Stomach smooth muscle (tissue), 2 donors: Measurements from ENCODE around the gene SLC6A12.

Experiments used
- H3K27ac ChIP-seq: one replicate; pipeline ENCODE4 v1.7.0; 2013; ENCODE audit warnings: mild to moderate bottlenecking, low read length, inconsistent platforms
- H3K27me3 ChIP-seq, 2 donors: one replicate each; pipeline ENCODE4 v1.7.0; 2013; ENCODE audit warnings: low read length in 2 of 2; ENCODE audit not compliant: insufficient read depth in 2 of 2, control insufficient read depth in 1 of 2
- H3K36me3 ChIP-seq, 2 donors: one replicate each; pipeline ENCODE4 v1.7.0; 2013; ENCODE audit warnings: low read length in 2 of 2; ENCODE audit not compliant: control insufficient read depth in 2 of 2, insufficient read depth in 2 of 2
- H3K4me1 ChIP-seq: one replicate; pipeline ENCODE4 v1.7.0; 2013; ENCODE audit warnings: low read length; ENCODE audit not compliant: control insufficient read depth, insufficient read depth
- H3K4me3 ChIP-seq, 2 donors: one replicate each; pipeline ENCODE4 v1.7.0; 2013; ENCODE audit warnings: low read length in 2 of 2
- H3K9ac ChIP-seq, 2 donors: one replicate each; pipeline ENCODE4 v1.7.0; 2013; ENCODE audit warnings: low read length in 2 of 2, mild to moderate bottlenecking in 1 of 2
- H3K9me3 ChIP-seq, 2 donors: one replicate each; pipeline ENCODE4 v1.7.0; 2013; ENCODE audit warnings: low read length in 2 of 2; ENCODE audit not compliant: control insufficient read depth in 2 of 2
- donor health status: healthy.
- donor health status: Pancreatic carcinoma.

Gene SLC6A12

GRCh38 chr12:177980-178828, 35.8 kb downstream of the SLC6A12 start:
- H3K9ac ChIP-seq = no peak overlapping the region
- no peak overlapping the region for H3K4me3 ChIP-seq
- no peaks in the 10 kb centered on the region for H3K9me3 ChIP-seq
- H3K4me1 ChIP-seq = peaks cover 10% of the 10 kb centered on the region
- H3K27me3 ChIP-seq = peaks cover 10 to 15% of the 10 kb centered on the region in 2 donors
- H3K27ac ChIP-seq = no peak overlapping the region
- H3K36me3 ChIP-seq = no peaks in the 10 kb centered on the region

DNA sequence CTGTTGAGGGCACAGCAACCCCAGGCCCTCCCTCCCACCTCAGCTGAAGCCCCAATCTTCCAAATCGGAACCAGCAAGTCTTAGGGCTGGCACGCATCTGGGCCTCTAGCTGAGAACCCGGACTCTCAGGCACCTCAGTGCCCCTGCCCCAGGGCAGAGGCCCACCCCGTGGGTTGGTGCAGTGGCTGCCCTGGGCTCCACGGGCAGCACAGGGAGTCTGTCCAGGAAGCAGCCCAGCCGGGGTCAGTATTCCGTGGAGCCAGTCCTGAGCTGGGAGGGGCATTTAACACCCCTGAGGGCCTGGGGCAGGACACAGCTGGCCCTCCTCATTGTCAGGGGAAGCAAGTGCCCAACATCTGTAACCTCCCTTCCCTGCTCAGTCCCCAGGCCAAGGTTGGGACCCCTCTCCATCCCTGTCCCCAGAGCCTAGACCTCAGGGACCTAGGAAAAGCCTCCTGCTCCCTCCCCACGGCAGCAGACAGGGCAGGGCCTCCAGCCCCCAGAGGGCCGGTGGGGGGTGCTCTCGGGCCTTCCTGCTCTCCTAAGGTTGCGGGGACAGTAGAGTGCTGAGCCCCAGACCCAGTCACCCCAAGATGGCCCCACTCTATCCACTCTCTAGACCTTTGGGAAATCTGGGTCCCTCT, 36.5 kb downstream of the SLC6A12 start:
- no peaks in the 10 kb centered on the region for H3K9me3 ChIP-seq
- peaks cover 10 to 15% of the 10 kb centered on the region in 2 donors for H3K27me3 ChIP-seq
- H3K27ac ChIP-seq = no peak overlapping the region
- H3K4me3 ChIP-seq = no peak overlapping the region
- peaks cover 10% of the 10 kb centered on the region for H3K4me1 ChIP-seq
- H3K36me3 ChIP-seq = no peaks in the 10 kb centered on the region
- H3K9ac ChIP-seq = no peak overlapping the region

- H3K9ac ChIP-seq = no peak overlapping the region
- no peak overlapping the region for H3K4me3 ChIP-seq
Observed at GRCh38 chr12:176321-177181, 37.4 kb downstream of the SLC6A12 start.

GRCh38 chr12:175759-176158, 38.2 kb downstream of the SLC6A12 start:
- peaks cover 8% of the 10 kb centered on the region for H3K4me1 ChIP-seq
- no peaks in the 10 kb centered on the region for H3K36me3 ChIP-seq
- no peak overlapping the region for H3K9ac ChIP-seq
- peaks cover 13 to 18% of the 10 kb centered on the region in 2 donors for H3K27me3 ChIP-seq
- H3K4me3 ChIP-seq = no peak overlapping the region
- no peaks in the 10 kb centered on the region for H3K9me3 ChIP-seq
- no peak overlapping the region for H3K27ac ChIP-seq

More at GRCh38 chr12:176321-177181, 37.4 kb downstream of the SLC6A12 start:
- no peaks in the 10 kb centered on the region for H3K9me3 ChIP-seq
- no peaks in the 10 kb centered on the region for H3K36me3 ChIP-seq
- H3K4me1 ChIP-seq = peaks cover 8% of the 10 kb centered on the region
- no peak overlapping the region for H3K27ac ChIP-seq
- peaks cover 12 to 18% of the 10 kb centered on the region in 2 donors for H3K27me3 ChIP-seq

GRCh38 chr12:175250-175649, 38.7 kb downstream of the SLC6A12 start:
- no peak overlapping the region for H3K9ac ChIP-seq
- H3K27ac ChIP-seq = no peak overlapping the region

DNA sequence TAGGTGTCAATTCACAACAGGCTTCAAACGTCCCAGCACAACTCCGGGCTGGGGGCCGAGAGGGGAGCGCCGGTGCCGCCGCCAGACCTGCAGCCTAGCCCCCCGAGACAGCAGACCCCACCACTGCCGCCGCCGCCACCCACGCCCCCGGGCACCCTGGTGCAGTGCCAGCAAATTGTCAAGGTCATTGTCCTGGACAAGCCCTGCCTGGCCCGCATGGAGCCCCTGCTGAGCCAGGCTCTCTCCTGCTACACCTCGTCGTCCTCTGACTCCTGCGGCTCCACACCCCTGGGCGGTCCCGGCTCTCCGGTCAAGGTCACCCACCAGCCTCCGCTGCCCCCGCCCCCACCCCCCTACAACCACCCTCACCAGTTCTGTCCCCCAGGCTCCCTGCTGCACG, 39.4 kb downstream of the SLC6A12 start:
- no peaks in the 10 kb centered on the region for H3K9me3 ChIP-seq
- H3K4me1 ChIP-seq = peaks cover 8% of the 10 kb centered on the region
- no peak overlapping the region for H3K27ac ChIP-seq
- no peaks in the 10 kb centered on the region for H3K36me3 ChIP-seq
- peaks cover 13 to 15% of the 10 kb centered on the region in 2 donors for H3K27me3 ChIP-seq
- no peak overlapping the region for H3K9ac ChIP-seq
- no peak overlapping the region for H3K4me3 ChIP-seq

More at GRCh38 chr12:175250-175649, 38.7 kb downstream of the SLC6A12 start:
- no peak overlapping the region for H3K4me3 ChIP-seq
- no peaks in the 10 kb centered on the region for H3K36me3 ChIP-seq
- peaks cover 13 to 18% of the 10 kb centered on the region in 2 donors for H3K27me3 ChIP-seq
- H3K4me1 ChIP-seq = peaks cover 8% of the 10 kb centered on the region
- no peaks in the 10 kb centered on the region for H3K9me3 ChIP-seq

DNA sequence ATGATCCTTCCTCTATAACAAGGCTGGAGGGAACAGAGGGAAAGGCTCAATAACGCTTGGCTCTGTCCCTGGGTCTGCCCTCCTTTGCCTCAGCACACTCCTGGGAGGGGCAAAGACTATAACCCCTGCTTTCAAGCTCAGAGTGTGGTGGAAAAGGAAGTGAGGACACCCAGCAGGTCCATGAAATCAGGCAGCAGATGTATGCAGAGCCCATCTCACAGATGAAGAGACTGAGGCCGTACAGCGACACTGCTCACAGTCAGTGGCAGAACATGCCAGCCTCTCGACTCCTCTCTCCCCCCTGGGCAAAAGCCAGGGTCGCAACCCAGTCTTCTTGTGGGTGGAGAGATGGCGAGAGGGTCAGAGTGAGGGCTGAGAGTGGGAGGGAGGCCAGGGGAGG, 39.8 kb downstream of the SLC6A12 start:
- Histone ChIP-seq H3K4me1 (peaks cover 6% of the 10 kb centered on the region), H3K9ac (no peak overlapping the region), H3K9me3 (no peaks in the 10 kb centered on the region), H3K27me3 (peaks cover 13 to 15% of the 10 kb centered on the region in 2 donors), H3K27ac (no peak overlapping the region), H3K4me3 (no peak overlapping the region), H3K36me3 (no peaks in the 10 kb centered on the region)

DNA sequence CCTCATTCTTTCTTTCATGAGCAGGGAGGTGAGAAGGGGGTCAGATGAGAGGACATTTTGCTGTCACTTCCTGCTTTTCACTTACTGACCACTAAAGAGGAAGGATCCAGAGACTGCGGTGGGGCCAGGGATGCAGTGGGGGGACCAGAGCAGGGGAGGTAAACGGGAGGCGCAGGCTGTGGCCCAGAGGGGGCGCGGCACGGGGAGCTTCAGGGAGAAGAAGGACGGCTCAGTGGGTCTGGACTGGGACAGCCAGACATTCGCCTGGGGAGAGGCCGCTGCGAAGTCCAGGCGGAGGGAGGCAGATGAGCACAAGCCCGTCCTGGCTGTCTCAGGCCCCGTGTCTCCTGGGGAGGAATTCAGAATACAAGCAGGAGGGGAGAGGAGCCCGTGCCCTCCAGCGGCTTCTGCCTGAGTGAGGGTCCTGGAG, 41.2 kb downstream of the SLC6A12 start:
- H3K27ac ChIP-seq = no peak overlapping the region
- peaks cover 7 to 10% of the 10 kb centered on the region in 2 donors for H3K27me3 ChIP-seq
- H3K4me1 ChIP-seq = peaks cover 6% of the 10 kb centered on the region

DNA sequence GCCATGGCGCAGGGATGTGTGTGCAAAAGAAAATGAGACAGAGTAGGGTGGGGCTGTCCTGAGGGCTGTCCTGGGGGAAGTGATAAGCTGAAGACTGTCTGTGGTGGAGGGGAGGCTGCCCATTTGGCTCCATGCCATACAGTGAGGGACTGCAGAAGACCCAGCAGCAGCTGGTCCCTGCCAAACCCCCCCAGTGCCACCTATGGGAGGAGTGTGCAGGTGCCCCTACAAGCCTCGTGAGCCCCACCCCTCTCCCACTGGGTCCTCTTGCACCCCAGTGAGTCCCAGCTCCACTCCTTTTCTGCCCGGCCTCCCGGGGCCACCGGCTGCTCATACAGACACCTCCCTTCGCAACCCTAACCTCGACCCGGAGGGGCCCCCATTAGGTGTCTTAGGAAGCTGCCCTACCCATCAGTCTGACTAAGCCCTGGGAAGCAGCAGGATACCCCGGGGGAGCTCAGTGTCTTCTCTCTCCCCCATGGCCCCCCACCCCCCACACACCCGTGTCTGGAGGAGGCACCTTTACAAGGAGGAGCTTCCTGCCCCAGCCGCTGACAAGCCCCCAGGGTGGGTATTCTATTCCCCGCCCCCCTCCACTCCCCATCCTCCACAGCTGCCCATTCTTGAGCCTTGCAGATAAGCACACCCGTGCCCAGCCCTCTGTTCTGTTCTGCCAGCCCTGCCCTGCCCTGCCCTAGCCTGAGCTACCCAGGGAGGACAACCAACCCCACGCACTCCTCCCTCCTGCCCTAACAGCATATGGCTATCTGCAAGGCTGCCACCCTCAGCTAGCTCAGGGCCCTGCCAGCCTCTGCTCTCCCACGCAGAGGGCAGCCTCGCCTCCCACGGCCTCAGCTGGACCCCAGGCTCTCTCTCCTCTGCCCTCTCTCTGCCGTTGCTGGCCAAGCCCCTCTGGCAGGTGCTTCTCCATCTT, 41.9 kb downstream of the SLC6A12 start:
- no peaks in the 10 kb centered on the region for H3K36me3 ChIP-seq
- H3K9ac ChIP-seq = no peak overlapping the region
- H3K27ac ChIP-seq = no peak overlapping the region
- no peaks in the 10 kb centered on the region for H3K9me3 ChIP-seq
- H3K4me1 ChIP-seq = peaks cover 6% of the 10 kb centered on the region
- H3K4me3 ChIP-seq = no peak overlapping the region
- peaks cover 5% of the 10 kb centered on the region in 2 donors for H3K27me3 ChIP-seq

More for the DNA sequence above, 41.2 kb downstream of the SLC6A12 start:
- Histone ChIP-seq H3K36me3 (no peaks in the 10 kb centered on the region), H3K9me3 (no peaks in the 10 kb centered on the region), H3K9ac (no peak overlapping the region), H3K4me3 (no peak overlapping the region)
